ENCODE data around the gene CLIC5.

CLIC5 gene

GRCh38 chr6:45855642-45856394 is 159.8 kb downstream of the CLIC5 start:
- DNase-seq (ENCODE audit: insufficient read length, low spot score) (no peak), FAIRE-seq (no peak)

DNA sequence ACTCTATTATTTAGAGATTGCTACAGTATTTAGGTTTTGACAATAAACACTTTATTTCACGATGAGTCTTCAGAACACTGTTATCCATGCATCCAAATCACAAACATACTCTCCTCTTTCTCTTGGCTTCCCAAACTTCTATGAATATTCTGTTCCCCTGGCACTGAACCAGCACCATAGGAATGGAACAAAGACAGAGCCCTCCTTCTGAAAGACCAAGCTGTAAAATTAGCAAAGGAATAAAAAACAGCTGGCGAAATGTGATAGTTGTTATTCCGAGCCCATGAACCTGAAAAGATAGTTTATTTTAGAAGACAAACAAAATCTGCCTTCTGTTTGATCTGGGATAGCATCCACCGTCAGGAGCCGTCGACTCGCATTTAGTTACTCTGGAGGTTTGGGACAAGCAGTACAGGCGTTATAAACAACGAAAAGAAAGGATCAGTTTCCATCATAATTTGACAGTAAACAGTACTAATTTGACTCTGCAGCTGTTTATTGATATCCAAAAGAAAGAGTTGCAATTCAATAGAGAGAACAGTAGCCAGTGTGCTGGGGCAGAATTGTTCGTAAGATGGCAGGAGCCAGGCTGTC is 161.4 kb downstream of the CLIC5 start:
- FAIRE-seq (no peak), DNase-seq (ENCODE audit: insufficient read length, low spot score) (no peak)

GRCh38 chr6:45851034-45851400 is 164.6 kb downstream of the CLIC5 start:
- no peak for FAIRE-seq

GRCh38 chr6:45850378-45851033 is 165.2 kb downstream of the CLIC5 start:
- no peak for DNase-seq (ENCODE audit: insufficient read length, low spot score)

More at GRCh38 chr6:45851034-45851400, 164.6 kb downstream of the CLIC5 start:
- DNase-seq (ENCODE audit: insufficient read length, low spot score), result no peak

DNA sequence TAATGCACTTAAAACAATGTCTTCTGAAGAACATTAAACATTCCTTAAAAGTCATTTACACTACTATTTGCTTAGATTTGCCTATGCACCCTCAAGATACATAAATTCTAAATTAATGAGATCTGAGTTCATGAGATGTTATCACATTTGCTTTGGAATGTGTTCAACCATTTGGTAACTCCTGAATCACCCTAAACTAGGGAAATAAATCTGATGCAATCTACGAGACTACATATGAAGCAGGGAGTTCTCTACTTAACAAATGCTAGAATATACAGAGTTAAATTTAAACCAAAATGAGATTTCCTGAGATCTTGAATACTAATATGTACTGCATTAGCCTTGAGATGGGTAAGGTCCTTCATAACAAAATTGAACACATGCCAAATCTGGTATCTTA is 170.1 kb downstream of the CLIC5 start:
- DNase-seq (ENCODE audit: insufficient read length, low spot score) (no peak), FAIRE-seq (no peak)

More at GRCh38 chr6:45850378-45851033, 165.2 kb downstream of the CLIC5 start:
- FAIRE-seq, result no peak

DNA sequence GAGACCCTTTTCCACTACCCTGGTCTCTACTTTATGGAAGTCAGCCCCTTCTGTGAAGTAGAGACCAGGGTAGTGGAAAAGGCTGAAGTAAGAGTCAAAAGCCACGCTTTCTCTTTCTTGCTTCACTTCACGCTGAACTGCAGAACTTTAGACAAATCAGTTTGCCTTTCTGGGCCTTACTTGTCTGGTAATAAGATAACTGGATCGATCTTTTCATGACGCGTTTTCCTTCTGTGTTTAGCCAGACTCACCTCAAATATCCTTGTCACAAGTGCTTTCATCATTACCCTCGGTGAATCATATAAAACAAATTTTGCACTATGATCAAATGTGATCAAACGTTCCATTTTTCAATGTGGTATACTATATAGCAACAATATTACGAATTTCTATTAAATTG is 170.7 kb downstream of the CLIC5 start:
- no peak for DNase-seq (ENCODE audit: insufficient read length, low spot score)
- FAIRE-seq, result no peak

- DNase-seq (ENCODE audit: insufficient read length, low spot score), result no peak
These were observed 171.7 kb downstream of the CLIC5 start for GRCh38 chr6:45843848-45844521.

GRCh38 chr6:45841062-45841461 is 174.6 kb downstream of the CLIC5 start:
- no peak for DNase-seq (ENCODE audit: insufficient read length, low spot score)
- FAIRE-seq, result no peak

More at GRCh38 chr6:45843848-45844521, 171.7 kb downstream of the CLIC5 start:
- no peak for FAIRE-seq

GRCh38 chr6:45838996-45839395 is 176.7 kb downstream of the CLIC5 start:
- no peak for FAIRE-seq
- DNase-seq (ENCODE audit: insufficient read length, low spot score), result no peak

DNA sequence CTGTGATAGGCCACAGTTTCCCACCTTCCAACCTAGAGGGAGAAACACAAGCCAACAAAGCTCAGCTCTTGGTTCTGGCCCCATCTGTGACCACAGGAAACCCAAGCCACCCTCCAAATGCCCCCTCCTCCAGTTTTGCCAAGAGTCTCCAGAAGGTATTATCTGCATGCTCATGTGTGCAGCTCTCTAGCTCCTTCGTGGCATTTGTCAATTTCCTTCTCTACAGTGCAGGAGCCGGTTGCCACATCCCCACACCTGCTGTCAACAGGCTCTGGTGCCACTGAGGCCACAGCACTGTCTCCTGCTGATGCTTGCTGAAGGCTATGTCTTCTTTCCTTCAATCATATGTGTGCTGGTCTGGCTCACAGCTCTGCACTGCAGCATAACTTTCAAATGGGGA is 177.2 kb downstream of the CLIC5 start:
- no peak for DNase-seq (ENCODE audit: insufficient read length, low spot score)

GRCh38 chr6:45837541-45838200 is 178.0 kb downstream of the CLIC5 start:
- DNase-seq (ENCODE audit: insufficient read length, low spot score) (no peak), FAIRE-seq (no peak)

More for the DNA sequence above, 177.2 kb downstream of the CLIC5 start:
- no peak for FAIRE-seq

- FAIRE-seq (no peak), DNase-seq (ENCODE audit: insufficient read length, low spot score) (no peak)
These were observed 178.7 kb downstream of the CLIC5 start for GRCh38 chr6:45836984-45837383.

- FAIRE-seq, result no peak
- DNase-seq (ENCODE audit: insufficient read length, low spot score), result no peak
These were observed 179.2 kb downstream of the CLIC5 start for GRCh38 chr6:45836438-45836824.

DNA sequence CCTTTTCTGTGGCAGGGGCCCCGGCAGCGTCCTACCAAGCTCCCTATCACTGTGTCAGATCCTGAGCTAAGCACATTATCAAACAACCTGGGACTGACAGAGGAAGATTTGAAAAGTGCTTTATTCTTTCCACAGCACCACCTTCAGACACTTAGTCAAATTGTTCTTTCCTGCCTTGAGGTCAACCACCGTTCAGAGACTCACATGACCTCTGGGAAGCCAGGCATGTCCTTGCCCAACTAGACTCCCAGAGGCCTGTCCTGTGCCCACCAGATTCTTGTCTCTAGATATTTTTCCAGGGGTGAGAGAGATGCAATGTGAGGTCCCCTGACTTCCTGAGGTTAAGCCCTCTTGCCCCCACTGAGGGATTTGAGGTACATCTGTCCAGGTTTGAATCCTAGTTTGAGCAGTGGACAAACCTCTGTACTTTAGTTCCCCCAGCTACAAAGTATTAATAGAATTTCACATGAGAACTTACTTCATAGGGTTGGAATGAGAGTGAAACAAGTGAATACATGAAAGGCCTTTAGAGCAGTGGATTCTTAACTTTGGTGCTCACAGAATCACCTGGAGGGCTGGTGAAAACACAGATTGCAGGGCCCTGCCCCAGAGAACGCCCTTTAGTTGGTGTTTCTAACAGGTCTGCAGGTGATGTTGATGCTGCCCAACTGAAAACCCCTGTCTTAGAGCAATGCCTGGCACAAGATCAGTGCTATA is 179.8 kb downstream of the CLIC5 start:
- FAIRE-seq (peak; percentile 62), DNase-seq (ENCODE audit: insufficient read length, low spot score) (no peak)

- FAIRE-seq (peak; percentile 79), DNase-seq (ENCODE audit: insufficient read length, low spot score) (no peak)
These were observed 183.6 kb downstream of the CLIC5 start for GRCh38 chr6:45832063-45832462.
